ENCODE measurements around the gene ZNF530.
A peak's percentile ranks its signal among the peaks of the same experiment; 100 is the strongest.

ZNF530 gene

DNA sequence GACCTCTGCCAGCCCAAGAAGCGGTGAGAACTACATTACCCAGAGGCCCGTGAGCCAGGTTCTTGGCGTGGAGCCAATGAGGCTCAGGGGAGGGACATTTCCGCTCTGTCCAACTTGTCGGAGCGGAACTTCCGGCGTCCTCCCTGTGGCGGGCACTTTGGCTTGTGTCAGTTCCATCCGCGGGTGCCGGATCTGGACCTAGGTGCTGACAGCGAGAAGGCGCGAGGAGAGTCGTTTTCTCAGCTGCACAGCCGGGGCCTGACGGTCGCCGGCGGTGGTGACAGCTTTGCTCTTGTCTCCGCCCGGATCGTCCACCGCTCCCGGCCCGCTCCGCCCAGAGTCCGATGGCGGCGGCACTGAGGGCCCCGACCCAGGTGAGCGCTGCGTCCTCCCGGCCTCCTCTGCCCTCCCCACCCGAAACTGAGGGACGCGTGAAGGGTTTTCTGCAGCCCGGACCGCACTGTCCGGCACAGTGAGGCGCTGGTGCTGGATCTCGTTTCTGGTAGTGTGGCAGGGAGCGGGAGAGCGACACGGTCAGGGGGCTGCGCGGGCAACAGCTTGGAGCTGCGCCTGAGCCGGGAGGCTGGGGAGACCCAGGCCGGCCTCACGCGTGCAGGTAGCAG is at the start of gene ZNF530:
Gene ZNF530 (plus strand): TSS at position 125 of the 623 bp plus-strand sequence. CDS start 4,461 bp downstream, outside the sequence.
- peak; percentile 24 for DNase-seq

DNA sequence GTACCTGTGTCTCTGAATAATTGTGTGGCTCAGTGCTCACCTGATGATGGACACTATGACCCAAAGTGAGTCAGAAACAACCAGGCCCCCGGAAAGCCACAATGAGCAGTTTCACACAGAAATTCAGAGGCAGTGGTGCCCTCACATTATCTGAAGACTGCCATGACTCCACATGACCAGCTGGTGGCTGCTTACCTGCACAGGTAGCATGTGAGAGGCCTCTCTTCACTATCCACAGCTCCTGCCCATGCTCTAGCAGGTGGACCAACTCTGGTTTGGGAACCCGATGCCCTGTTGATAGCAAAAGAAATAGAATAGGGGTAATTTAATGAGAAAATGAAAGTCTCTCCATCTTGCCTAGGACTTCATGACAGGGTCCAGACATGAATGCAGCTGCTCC is 47.3 kb upstream of the ZNF530 start:
- no peak for DNase-seq

DNA sequence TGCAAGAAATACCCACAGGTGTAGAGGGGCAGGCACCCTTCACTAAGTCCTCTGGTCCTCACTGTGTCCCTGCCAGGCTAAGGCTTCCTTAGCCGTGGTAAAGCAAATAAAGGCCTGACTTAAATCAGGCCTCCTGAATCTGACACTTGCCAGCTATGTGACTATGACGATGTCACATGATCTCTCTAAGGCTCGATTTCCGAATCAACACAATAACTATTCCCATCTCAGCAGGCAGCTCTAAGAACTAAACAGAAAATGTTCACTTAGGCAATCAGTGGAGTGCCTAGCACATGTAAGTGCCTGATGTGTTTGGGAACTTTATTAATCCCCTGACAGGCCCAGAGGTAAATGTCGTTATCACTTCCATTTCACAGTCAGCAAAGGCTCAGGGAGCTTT is 42.0 kb upstream of the ZNF530 start:
- DNase-seq: no peak

DNA sequence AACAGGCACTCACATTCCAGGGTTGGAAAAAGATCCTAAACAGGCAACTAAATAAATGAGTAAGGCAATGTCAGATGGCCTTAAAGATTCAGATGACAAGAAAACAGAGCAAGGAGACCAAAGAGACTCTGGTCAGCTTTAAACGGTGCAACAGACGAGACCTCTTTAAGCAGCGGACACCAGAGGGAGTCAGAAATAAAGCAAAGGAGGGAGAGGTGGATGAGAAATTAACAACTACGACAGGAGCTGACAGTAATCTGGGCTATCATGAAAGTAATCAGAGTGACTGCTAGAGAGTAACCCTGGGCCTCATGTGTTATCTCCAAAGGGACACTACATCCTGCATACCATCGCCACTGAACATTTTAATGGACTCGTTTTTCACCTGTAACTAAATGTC is 41.2 kb upstream of the ZNF530 start:
- no peak for DNase-seq

DNA sequence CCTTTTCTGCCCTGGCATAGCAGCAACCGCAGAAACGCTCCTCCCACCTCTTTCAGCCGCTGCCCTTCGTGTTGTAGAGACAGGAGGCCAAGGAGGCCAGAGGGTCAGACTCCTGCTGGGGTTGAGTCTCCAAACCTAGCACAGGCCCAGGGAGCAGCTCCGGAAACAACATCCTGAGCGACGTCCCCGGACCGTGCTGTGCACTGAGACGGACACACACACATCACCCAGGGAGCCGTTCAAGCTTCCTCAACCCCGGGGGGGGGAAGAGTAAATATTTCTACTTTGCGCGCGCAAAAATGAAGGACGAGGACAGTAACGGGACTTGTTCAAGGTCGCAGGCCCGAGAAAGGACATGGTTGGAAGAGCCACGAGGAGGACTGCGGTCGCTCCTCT is 40.7 kb upstream of the ZNF530 start:
- DNase-seq: no peak

DNA sequence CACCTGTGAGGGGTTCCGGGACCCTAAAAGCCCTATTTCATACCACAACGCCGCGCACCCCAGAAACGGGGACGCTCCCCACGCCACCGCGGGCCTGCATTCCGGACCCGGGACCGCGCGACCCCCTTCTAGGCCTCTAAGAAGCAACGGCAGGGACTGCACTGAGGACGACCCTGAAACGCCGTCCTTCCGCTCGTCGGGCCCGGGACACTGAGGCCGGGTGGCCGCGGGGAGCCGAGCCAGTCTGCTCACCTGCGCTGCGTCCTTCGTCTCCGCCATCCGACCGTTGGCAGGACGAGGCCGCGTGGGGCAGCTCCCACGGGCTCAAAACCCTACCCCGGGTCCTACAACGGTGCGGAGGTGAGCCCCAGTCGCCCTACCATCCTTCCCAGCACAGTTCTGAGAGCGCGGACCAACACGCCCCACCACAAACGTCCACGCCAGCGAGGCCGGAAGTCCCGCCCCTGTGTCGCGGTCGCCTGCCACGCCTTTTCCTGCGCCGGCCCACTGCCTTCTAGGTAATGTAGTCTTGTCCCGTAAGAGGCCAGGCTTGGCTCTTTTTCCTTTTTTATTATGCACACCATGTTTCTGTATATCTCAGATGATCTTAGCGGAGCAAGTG is 40.2 kb upstream of the ZNF530 start, which contains the start of gene ZNF550:
Gene ZNF550 (minus strand): TSS at position 460 of the 622 bp plus-strand sequence. CDS start 181 bp downstream, at position 279.
- DNase-seq: peak; percentile 44

DNA sequence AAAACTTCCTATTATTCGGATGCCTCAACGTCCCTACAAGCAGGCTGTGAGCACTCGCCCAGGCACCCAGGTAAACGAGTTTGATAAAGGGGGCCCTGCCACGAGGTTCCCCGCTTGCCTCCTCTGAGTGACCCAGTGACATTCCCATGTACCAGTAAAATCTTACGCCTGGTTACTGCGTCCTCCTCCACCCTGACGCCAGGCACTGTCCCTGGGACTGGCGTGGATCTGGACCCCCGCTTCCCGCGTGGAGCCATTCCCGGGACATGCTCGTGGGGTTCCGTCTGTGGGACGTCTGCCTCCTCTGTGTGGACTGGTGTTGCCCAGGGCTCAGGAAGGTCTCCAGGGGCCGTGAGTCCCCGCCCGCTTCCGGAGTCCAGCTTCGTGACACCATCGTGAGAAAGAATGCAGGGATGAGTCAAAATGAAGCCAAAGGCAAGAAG is 39.6 kb upstream of the ZNF530 start:
- no peak for DNase-seq

DNA sequence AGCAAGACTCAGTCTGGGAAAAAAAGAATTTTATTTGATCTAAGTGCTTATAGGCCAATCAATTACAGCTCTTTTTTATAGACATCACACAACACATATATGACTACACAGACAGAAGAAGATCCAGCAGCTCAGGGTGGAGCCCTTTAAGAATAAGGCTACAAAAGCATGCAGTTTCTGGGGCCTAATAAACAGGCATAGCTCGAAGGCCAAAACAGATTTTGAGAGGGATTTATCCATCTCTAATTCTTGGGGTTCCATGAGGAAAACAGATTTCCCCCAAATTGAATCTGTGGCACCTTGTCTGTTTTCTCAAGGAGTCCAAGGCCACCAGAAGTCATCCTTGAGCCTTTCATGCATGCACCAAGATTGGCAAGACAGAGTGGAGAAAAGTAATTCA is 36.1 kb upstream of the ZNF530 start:
- no peak for DNase-seq

DNA sequence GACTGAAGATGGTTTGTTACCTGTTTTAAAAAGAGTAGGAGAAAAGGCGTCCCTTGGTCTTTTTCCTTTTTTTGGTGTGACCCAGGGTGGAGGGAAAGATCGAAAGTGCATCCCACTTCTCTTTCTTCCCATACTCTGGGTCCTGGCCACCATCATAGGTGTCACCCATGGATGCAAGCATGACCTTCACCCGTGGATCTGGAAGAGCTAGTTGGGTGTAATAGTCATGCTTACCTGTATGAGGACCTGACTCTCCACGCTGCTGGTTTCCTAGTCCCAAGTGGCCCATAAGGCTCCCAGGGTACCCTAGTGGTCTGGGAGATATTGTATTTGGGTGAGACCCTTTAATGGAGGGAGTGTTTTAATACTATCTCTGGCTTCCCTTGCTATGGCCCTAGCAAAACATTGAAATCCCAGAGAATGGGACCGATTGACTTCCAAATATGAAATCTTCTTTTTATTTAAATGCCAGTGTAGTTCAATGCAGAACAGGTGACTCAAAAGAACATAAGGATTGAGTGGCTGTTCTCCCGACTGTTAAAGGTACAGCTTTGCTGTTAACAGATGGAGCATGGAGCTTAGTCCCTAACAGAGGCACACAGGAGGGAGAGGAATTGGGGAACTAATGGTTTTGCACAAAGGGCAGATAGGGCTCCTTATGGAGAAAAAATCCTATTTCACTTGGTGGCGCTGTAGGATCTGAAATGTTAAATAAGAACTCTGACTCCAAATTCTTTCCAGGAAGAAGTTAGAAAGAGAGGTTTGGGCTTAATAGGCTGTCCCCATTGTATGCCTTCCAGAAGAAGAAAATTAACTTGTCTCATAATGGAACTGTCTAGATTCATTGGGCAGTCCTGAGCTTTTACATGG is 33.1 kb upstream of the ZNF530 start:
- no peak for DNase-seq

DNA sequence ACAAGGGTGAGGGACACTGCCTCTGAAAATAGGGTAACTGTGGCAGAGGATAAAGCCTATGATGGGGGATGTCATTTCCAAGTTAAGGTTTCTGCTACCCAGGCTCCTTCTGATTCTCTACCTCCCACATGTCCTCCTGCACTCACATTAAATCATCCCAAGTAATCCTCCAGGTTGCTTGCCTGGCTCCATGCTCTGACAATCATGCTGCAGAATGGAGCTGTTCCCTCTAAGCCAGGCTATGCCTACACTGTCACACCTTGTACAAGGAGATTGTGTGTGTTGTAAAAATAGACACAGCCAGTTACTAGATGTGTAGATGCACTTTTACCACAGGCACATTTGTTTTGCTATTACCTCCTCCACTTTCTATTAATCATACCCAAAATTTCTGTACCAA is 29.0 kb upstream of the ZNF530 start:
- no peak for DNase-seq

DNA sequence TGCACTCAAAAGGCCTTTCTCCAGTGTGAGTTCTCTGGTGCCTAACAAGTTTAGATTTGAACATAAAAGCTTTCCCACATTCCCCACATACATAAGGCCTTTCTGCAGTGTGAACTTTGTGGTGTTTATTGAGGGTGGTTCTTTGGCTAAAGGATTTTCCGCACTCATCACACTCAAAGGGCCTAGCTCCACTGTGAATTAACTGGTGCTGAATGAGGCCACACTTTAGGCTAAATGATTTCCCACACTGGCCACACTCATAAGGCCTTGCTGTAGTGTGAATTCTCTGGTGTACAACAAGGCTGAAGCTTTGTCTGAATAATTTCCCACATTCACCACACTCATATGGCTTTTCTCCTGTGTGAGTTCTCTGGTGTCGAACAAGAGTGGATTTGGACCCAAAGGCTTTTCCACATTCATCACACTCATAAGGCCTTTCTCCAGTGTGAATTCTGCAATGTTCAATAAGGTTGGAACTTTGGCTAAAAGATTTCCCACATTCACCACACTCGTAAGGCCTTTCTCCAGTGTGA is 27.2 kb upstream of the ZNF530 start:
- DNase-seq: no peak

DNA sequence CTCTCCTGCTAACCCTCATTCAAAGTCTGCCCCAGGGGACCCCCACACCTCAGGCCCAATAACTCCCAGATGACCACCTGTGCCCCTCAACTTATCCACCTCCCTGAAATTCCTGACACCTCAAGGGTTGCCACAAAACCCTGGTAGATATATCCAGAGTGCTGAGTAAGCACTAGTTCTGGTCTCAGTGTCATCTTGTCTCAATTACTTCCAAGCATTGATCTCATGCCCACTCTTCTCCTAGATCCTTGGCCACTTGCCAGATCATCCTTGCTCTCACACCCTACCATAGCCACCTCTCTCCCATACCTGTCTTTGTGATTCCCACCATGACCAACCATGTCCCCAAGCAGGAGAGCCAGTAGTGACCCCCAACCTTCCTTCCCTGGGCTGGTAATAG is 23.0 kb upstream of the ZNF530 start:
- no peak for DNase-seq

DNA sequence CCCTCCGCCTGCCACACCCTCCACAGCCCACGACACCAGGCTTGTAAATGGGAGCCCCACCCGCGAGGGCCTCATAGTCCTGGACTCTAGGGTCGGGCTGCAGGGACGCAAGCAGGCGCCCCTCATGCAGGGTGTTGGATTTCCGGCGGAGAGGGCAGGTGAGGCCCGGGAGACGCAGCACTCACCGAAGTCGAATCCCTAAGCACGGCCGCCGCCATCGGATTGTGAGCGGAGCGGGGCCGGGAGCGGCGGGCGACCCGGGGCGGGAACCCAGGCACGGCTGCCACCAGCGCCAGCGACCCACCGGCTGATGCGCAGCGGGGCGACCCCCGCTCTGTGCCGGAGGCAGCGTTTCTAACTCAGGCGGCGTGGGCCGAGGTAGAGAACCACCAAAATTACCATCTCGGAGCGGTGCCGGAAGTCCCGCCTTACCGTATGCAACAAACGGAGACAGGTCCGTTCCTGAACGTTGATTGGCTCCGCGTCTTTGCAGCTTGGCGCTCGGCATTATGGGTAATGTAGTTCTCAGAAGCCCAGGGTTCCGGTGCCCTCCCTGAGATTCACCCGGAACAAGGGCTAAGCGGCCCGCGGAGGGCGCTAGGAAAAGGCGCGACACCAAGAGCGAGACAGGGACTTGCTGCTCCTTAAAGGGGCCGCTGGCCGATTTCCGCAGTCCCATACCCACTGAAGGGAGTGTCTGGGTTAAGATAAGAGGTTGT is 21.0 kb upstream of the ZNF530 start, which contains the start of gene ZNF416:
Gene ZNF416 (minus strand): TSS at position 425 of the 719 bp plus-strand sequence. CDS start 207 bp downstream, at position 218.
- peak; percentile 68 for DNase-seq

DNA sequence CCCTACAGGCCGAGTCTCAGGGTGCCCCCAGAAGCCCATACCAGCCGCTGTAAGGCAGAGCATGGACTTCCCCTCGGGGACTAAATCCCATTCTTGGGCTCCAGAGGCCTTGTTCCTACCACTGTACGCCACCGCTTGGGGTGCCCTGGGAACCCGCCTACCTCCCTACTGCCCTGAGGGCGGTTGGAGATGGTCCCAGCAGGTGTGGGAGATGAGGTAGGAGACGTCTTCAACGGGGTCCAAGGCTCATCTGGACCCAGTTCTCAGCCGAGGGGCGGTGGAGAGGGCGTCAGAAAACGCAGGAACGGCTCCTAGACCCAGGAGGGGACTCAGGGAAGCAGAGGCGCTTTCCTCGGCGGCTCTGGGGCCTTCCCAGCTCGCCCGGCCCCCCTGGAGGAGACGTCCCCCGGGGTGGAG is 16.6 kb upstream of the ZNF530 start:
- DNase-seq: no peak

DNA sequence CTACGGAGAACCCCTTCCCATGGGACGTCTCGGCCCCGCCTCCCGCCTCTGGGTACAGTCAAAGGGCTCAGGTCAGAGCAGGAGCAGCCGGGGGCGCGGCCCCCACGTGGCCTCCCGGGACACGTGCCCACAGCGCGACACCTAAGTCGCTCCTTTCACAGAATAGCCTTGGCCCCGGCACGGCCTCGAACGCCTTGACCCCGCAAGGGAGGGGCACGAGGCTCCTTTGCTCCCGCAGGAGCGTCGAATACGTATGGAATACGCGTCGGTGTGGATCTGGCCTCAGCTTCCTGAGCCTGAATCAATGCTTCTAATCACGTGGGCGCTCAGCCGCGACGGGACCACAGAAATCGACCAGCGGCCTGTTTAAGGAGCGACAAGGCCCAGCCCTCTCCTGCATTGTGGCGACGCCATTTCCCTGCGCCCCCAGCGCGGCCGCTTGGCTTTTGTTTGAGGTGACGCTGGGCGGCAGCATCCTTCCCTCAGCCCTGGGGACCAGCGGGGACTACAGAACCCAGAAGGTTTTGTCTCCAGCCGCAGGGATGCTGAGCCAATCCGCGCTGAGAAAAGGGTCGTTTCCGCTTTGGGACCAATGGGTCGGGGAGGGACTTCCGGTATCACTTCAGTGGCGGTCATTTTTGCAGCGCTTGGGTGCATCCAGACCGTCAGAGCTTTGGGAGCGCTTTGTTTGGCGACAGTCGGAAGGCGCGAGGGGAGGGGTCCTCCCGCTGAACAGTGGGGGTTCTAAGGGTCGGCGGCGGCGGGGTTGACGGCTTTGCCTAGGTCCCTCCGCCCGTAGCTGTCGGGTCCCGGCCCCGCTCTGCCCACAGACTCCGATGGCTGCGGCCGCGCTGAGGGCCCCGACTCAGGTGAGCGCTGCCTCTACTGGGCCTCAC is 15.9 kb upstream of the ZNF530 start, which contains the start of gene ZIK1:
Gene ZIK1 (plus strand): TSS at position 625 of the 896 bp plus-strand sequence. CDS start 212 bp downstream, at position 837.
- no peak for DNase-seq

DNA sequence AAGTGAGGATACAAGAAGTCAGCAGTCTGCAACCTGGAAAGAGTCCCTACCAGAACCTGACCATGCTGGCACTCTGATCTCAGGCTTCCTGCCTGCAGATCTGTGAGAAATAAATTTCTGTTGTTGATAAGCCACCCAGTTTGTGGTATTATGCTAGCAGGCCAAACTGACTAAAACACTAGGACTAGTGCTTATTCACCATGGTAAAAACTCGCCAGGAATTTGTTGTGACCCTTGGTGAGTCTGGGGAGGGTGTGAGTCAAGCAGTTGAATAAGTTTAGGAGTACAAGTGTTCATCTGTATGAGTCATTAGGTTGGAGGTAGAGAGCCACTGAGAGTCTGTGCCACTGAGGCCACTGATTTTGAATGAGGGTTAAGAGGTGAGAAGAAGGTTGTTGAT is 12.2 kb upstream of the ZNF530 start:
- no peak for DNase-seq

DNA sequence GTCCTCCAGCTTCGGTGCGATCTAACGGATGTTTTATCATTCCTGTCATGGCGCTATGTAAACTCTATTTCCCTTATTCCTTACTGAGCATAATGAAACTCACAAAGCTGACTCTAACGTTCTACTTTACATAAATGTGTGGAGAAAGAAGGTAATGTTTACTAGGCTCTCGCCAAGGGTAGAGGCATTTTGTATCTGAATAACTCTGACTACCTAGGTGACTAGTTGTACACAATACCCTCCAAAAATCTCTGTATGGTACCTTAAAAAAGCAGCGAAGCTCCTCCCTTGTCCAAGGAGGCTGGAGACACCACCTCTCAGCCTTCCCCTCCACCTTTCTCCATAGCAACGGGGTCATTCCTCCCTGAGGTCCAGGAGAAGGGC is 316 bp upstream of the ZNF530 start:
- no peak for DNase-seq

DNA sequence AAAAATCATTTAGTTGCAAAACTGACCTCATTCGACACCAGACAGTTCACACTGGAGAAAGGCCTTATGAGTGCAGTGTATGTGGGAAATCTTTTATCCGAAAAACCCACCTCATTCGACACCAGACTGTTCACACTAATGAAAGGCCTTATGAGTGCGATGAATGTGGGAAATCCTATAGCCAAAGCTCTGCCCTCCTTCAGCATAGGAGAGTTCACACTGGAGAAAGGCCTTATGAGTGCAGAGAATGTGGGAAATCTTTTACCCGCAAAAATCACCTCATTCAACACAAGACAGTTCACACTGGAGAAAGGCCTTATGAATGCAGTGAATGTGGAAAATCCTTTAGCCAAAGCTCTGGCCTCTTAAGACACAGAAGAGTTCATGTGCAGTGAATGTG is 7.2 kb downstream of the ZNF530 start:
- no peak for DNase-seq

DNA sequence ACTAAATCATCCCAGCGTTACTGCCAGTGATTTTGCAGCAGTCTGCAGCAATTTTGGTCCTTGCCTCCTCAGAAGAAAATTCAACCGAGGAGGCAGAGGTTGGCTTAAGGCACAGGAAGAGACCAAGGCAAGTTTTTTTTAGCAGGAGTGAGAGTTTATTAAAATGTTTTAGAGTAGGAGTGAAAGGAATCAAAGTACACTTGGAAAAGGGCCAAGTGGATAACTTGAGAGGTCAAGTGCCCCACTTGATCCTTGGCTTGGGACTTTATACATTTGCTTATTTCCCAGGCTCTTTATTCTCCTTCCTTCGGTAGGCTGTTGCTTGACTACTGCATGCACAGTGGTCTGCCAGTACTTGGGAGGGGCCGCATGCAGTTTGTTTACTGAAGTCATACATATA is 11.4 kb downstream of the ZNF530 start:
- no peak for DNase-seq

DNA sequence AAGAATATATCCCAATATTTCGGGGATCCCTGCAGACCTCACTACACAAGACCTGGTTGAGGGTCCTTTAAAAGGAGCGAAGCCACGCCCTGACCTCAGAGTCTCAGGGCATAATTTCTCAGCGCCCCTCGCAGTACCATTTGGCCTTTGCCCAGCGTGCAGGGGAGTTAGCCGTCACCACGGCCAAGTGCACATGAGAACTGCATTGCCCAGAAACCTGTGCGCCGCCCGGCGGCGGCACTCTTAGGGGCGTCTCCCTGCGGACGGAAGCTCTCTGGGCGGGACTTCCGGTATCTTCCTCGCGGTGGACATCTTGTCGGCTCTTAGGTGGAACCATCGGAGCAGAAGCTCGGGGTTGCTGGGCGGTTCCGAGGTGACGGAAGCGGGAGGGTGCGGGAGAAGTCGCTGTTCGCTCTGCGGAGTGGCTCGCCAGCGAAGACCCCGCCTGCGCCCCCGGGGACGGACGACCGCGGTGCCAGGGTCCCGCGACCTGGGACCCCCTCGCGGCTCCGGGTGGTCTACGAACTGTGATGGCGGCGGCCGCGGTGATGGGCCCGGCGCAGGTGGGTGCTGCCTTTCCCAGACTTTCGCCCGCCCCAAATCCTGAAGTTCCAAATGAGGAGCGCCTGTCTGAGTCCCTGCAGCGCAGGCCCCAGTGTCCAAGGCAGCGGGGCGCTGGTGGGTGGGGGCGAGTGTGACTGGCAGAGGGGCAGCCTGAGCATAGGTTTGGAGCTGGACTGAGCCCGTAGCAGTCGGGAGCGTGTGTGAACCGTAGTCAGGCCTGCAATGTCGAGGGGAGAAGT is 14.5 kb downstream of the ZNF530 start, which contains the start of gene ZNF134:
Gene ZNF134 (plus strand): TSS at position 302 of the 803 bp plus-strand sequence. CDS start 5,227 bp downstream, outside the sequence.
- DNase-seq: peak; percentile 58

Measured in GOT3 (cell line).